A549 (cell line): ENCODE data around the gene MAST3. TPM values are rescaled to one million over a fixed set of nuclear protein-coding genes. Genes with fewer than 3 reads are reported as not detected.

Source experiments
- ATAC-seq, 2 experiments: fragments of 200-7000 bp in 1 of 2; fragments of >200 bp in 1 of 2; cut with Nextera tagmentation in 1 of 2; cut with Tn5 transposase in 1 of 2; 3 replicates each; pipeline versions ENCODE4 v1.8.0 to v1.9.1; 2018 to 2020; ENCODE audit warnings: mild to moderate bottlenecking in 1 of 2, moderate library complexity in 1 of 2
- CTCF ChIA-PET: fragments of 300-600 bp; sonication (Branson Sonifier 250); formaldehyde crosslinking; extraction: SDS; loops from one replicate; lab custom pipeline; 2021; ENCODE audit warnings: antibody characterized with exemption, inconsistent platforms; lab: Yijun Ruan, JAX
- POLR2A ChIA-PET: fragments of 350-600 bp; formaldehyde crosslinking; extraction: SDS; loops from one replicate; lab custom pipeline; 2021; ENCODE audit warnings: antibody characterized with exemption, inconsistent platforms; lab: Yijun Ruan, JAX
- DNase-seq, 2 experiments: peaks; one replicate each; pipeline versions ENCODE4 v3.0.0 to v3.0.0-alpha.2; 2011 to 2016; ENCODE audit warnings: low read depth in 1 of 2, low spot score in 1 of 2
- FAIRE-seq: peaks from 2 replicates; lab custom pipeline; 2011; peaks lifted over from hg19 to GRCh38; lab: Jason Lieb, UNC
- H3K27ac ChIP-seq, 2 experiments: fragments of >200 bp; sonication (Bioruptor Twin); formaldehyde crosslinking; 3 replicates each; pipeline ENCODE4 v1.5.1; 2016 to 2017
- H3K4me1 ChIP-seq: fragments of >200 bp; sonication (Bioruptor Twin); formaldehyde crosslinking; 3 replicates; pipeline ENCODE4 v1.6.1; 2016
- H3K4me2 ChIP-seq: fragments of >200 bp; sonication (Bioruptor Twin); formaldehyde crosslinking; 3 replicates; pipeline ENCODE4 v1.6.1; 2016
- H3K4me3 ChIP-seq: fragments of >200 bp; sonication (Bioruptor Twin); formaldehyde crosslinking; 3 replicates; pipeline ENCODE4 v1.5.1; 2016
- H3K9me3 ChIP-seq: fragments of >200 bp; sonication (Bioruptor Twin); formaldehyde crosslinking; 3 replicates; pipeline ENCODE4 v1.6.1; 2016
- CBX8 ChIP-seq: fragments of 200-600 bp; sonication (generic); IDR thresholded peaks from 2 replicates; pipeline ENCODE4 v1.6.1; 2016
- E2F6 ChIP-seq: IDR thresholded peaks from 2 replicates; pipeline ENCODE4 v1.6.1; 2012; ENCODE audit warnings: low read depth, borderline replicate concordance
- EP300 ChIP-seq, 2 experiments: fragments of >200 bp; sonication (Bioruptor Twin); formaldehyde crosslinking; IDR thresholded peaks; 2 replicates in 1 of 2; 3 replicates in 1 of 2; pipeline ENCODE4 v1.6.1; 2016 to 2017
- ESRRA ChIP-seq: fragments of 150-350 bp; IDR thresholded peaks from 2 replicates; pipeline ENCODE4 v1.6.1; 2014; ENCODE audit warnings: mild to moderate bottlenecking, low read length, borderline replicate concordance
- FOSB ChIP-seq: fragments of 250-450 bp; sonication (Bioruptor Pico); IDR thresholded peaks from 2 replicates; pipeline ENCODE4 v1.5.0; 2020; ENCODE audit warnings: mild to moderate bottlenecking, moderate library complexity
- FOSL2 ChIP-seq, 2 experiments: fragments of 450-650 bp in 1 of 2; fragments of >200 bp in 1 of 2; sonication (Bioruptor Twin) in 1 of 2; formaldehyde crosslinking; IDR thresholded peaks; 2 replicates each; pipeline versions ENCODE4 v1.5.0 to v1.6.1; 2016 to 2020; ENCODE audit warnings: mild to moderate bottlenecking in 1 of 2, moderate library complexity in 1 of 2
- FOXS1 ChIP-seq: fragments of 250-450 bp; sonication (Bioruptor Pico); IDR thresholded peaks from 2 replicates; pipeline ENCODE4 v1.5.0; 2020; ENCODE audit warnings: mild to moderate bottlenecking, moderate library complexity
- HEYL ChIP-seq: fragments of 250-450 bp; sonication (Bioruptor Pico); IDR thresholded peaks from 2 replicates; pipeline ENCODE4 v1.8.0; 2021; ENCODE audit warnings: mild to moderate bottlenecking, moderate library complexity
- HOXB5 ChIP-seq: fragments of 250-450 bp; sonication (Bioruptor Pico); IDR thresholded peaks from 2 replicates; pipeline ENCODE4 v1.5.0; 2020; ENCODE audit warnings: mild to moderate bottlenecking, moderate library complexity
- KDM1A ChIP-seq: fragments of 200-600 bp; sonication (generic); IDR thresholded peaks from 2 replicates; pipeline ENCODE4 v1.6.1; 2016; ENCODE audit warnings: low read depth, mild to moderate bottlenecking
- PHF8 ChIP-seq: fragments of 200-600 bp; sonication (generic); IDR thresholded peaks from 2 replicates; pipeline ENCODE4 v1.6.1; 2016; ENCODE audit warnings: low read depth, mild to moderate bottlenecking, antibody characterized with exemption, moderate library complexity, borderline replicate concordance
- REST ChIP-seq: fragments of 200-600 bp; sonication (generic); IDR thresholded peaks from 2 replicates; pipeline ENCODE4 v1.6.1; 2016; ENCODE audit warnings: antibody characterized with exemption, mild to moderate bottlenecking, moderate library complexity
- RNF2 ChIP-seq: fragments of 200-600 bp; sonication (generic); IDR thresholded peaks from 2 replicates; pipeline ENCODE4 v1.6.1; 2016; ENCODE audit warnings: low read depth, mild to moderate bottlenecking, antibody characterized with exemption, moderate library complexity, borderline replicate concordance
- SMC3 ChIP-seq: fragments of >200 bp; sonication (Bioruptor Twin); formaldehyde crosslinking; IDR thresholded peaks from 3 replicates; pipeline ENCODE4 v1.6.1; 2018; ENCODE audit warnings: inconsistent platforms
- SREBF2 ChIP-seq: fragments of 450-650 bp; IDR thresholded peaks from 2 replicates; pipeline ENCODE4 v1.6.1; 2014; ENCODE audit warnings: mild to moderate bottlenecking, moderate library complexity
- ZC3H11A ChIP-seq: fragments of 450-650 bp; IDR thresholded peaks from 2 replicates; pipeline ENCODE4 v1.6.1; 2014; ENCODE audit warnings: antibody characterized with exemption, mild to moderate bottlenecking
- ZNF302 ChIP-seq: fragments of 250-450 bp; sonication (Bioruptor Pico); IDR thresholded peaks from 2 replicates; pipeline ENCODE4 v1.9.0; 2021; ENCODE audit warnings: inconsistent platforms, mild to moderate bottlenecking, moderate library complexity
- ZSCAN20 ChIP-seq: fragments of 250-450 bp; sonication (Bioruptor Pico); IDR thresholded peaks from 2 replicates; pipeline ENCODE4 v1.8.0; 2022; ENCODE audit warnings: mild to moderate bottlenecking, moderate library complexity
- WGBS: methylation state at CpG from one replicate; pipeline ENCODE4 v1.1.6; 2017; ENCODE audit errors: missing lambda C conversion rate; 5-methylcytosine and 5-hydroxymethylcytosine counted together
- polyA plus RNA-seq, 4 experiments: library from polyadenylated mRNA; depleted of rRNA in 3 of 4; stranded (reverse); fragments of >200 nt; fragmentation: RNase III in 1 of 4; extraction: RNeasy Plus Mini Kit Qiagen cat#74134 plus additional on column Dnase treatment in 1 of 4; gene quantifications; 2 replicates in 3 of 4; 3 replicates in 1 of 4; pipeline ENCODE4 v1.2.3, GENCODE V29; 2011 to 2017
- TF ChIP-seq, protein P1 (sequence below): fragments of >200 bp; sonication (Bioruptor Twin); formaldehyde crosslinking; IDR thresholded peaks from 2 replicates; pipeline ENCODE4 v1.6.1; 2016
- TF ChIP-seq, protein P2 (sequence below): IDR thresholded peaks from 2 replicates; pipeline ENCODE4 v1.6.1; 2012

The MAST3 gene
- polyA plus RNA-seq, 2 of the 4 experiments (the other 2 are of a cell fraction), result 1.3 to 2.5 TPM

- CTCF ChIA-PET, result interaction anchor here (1.2 to 1.8 kb wide), 4 partner anchors 9 to 72 kb away, joined by 3 to 5 read pairs (median 3); no protein-coding TSS in a partner anchor
- DNase-seq, result no peak
- no peak overlapping the region for H3K4me2 ChIP-seq
- no peak for ATAC-seq
- TF ChIP-seq SREBF2, result no peak
- TF ChIP-seq ZNF302 (CRISPR knock-in tag), result no peak
- no peak for TF ChIP-seq ESRRA
- no peak for TF ChIP-seq HOXB5 (CRISPR knock-in tag)
- no peak for TF ChIP-seq SMC3
- TF ChIP-seq EP300 (IDR thresholded peaks at IDR 0.05), result no peak
- TF ChIP-seq FOSL2 (IDR thresholded peaks at IDR 0.05), result no peak
- no peak for TF ChIP-seq FOSL2 (CRISPR knock-in tag; IDR thresholded peaks at IDR 0.05)
- TF ChIP-seq, protein P1, sequence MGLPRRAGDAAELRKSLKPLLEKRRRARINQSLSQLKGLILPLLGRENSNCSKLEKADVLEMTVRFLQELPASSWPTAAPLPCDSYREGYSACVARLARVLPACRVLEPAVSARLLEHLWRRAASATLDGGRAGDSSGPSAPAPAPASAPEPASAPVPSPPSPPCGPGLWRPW, result no peak
- TF ChIP-seq FOSB (CRISPR knock-in tag), result no peak
- no peak for TF ChIP-seq REST
- no peak for TF ChIP-seq PHF8
- TF ChIP-seq RNF2, result no peak
- TF ChIP-seq, protein P2, sequence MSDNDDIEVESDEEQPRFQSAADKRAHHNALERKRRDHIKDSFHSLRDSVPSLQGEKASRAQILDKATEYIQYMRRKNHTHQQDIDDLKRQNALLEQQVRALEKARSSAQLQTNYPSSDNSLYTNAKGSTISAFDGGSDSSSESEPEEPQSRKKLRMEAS, result no peak
- no peak overlapping the region for H3K27ac ChIP-seq
- POLR2A ChIA-PET, result interaction anchor here (0.6 kb wide), 1 partner anchor 40 kb away, joined by 3 read pairs; no protein-coding TSS in a partner anchor
- FAIRE-seq, result no peak
- H3K9me3 ChIP-seq, result no peaks in the 10 kb centered on the region
- WGBS, result 77% methylated on average over 5 of the region's 5 CpGs
- no peak overlapping the region for H3K4me3 ChIP-seq
- no peaks in the 10 kb centered on the region for H3K4me1 ChIP-seq
Measured at GRCh38 chr19:18179957-18180356, 82.4 kb downstream of the MAST3 start.

DNA sequence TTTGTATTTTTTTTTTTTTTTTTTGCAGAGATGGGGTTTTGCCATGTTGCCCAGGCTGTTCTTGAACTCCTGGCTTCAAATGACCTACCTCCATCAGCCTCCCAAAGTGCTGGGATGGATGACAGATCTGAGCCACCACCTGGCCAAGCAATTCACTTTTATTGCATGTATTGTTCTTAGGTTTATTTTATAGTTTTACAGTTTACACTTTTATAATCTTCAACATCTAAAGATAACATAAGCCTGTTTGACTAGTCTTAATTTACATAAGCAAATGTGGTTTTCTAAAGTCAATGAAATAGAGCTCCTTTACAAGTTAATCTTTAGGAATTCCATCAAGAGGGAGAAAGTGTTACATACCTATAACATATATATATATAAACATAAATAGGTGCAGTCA lies 86.0 kb downstream of the MAST3 start:
- TF ChIP-seq EP300 (IDR thresholded peaks at IDR 0.05) (no peak), HEYL (CRISPR knock-in tag) (no peak), ZSCAN20 (no peak), CBX8 (no peak), SMC3 (no peak), KDM1A (no peak), FOXS1 (CRISPR knock-in tag) (no peak), ZC3H11A (no peak), ESRRA (no peak), E2F6 (no peak)
- TF ChIP-seq, all 56 proteins: peak for 0
- Histone ChIP-seq H3K4me1 (no peaks in the 10 kb centered on the region), H3K4me3 (no peak overlapping the region), H3K9me3 (no peaks in the 10 kb centered on the region), H3K4me2 (no peak overlapping the region), H3K27ac (no peak overlapping the region)
- FAIRE-seq, result no peak
- CTCF ChIA-PET, result interaction anchor here (1.5 to 2.8 kb wide), 4 partner anchors 9 to 70 kb away, joined by 3 to 11 read pairs (median 9); partner anchors contain the start of gene MPV17L2
- POLR2A ChIA-PET, result no interaction called here
- no peak for ATAC-seq
- DNase-seq, result no peak
